ENCODE results near the gene BTBD9.

- TF ChIP-seq CTCF (IDR thresholded peaks at IDR 0.05; ENCODE audit: borderline replicate concordance, extremely low read depth, low read length, poor library complexity, severe bottlenecking) (no peak), EZH2 (IDR thresholded peaks at IDR 0.05; ENCODE audit: borderline replicate concordance, low read depth, low read length, severe bottlenecking) (no peak)
Observed at GRCh38 chr6:38323216-38323615, 316.5 kb downstream of the BTBD9 start.

Data from DND-41 (cell line).